ENCODE results near the gene KIAA1217. TPM values are rescaled to one million over a fixed set of nuclear protein-coding genes. Genes with fewer than 3 reads are reported as not detected.

Gene KIAA1217
- total RNA-seq, 1 experiment from 2014 or later = 18.6 TPM

DNA sequence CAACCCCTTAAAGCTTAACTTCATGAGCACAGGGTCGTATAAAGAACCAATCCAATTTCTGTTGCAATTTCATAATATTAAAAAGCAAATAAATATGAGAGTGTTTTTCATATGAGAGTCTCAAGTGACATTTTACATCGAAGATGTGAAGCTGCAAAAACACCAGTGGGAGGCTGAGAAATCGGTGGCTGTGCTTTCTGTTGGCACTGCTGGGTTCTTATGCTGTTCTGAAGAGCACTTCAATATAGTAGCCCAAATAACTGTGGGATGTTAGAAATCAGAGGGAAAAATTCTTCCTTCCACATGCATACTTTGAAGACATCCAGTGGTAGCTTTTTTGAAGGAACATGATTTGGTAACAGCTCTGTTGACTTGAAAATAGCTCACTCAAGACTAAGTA lies 269.0 kb downstream of the KIAA1217 start:
- Mint-ChIP-seq H3K27ac (no peak overlapping the region), H3K27me3 (ENCODE audit: low read depth) (no peaks in the 10 kb centered on the region), H3K4me3 (no peak overlapping the region), H3K36me3 (ENCODE audit: insufficient read depth in 1 of 3, low read depth in 3 of 3) (peaks cover 28 to 40% (median 31%) of the 10 kb centered on the region in 3 experiments), H3K9me3 (peaks cover 11 to 12% of the 10 kb centered on the region in 2 experiments), H3K4me1 (no peaks in the 10 kb centered on the region)
- H3K23me2 ChIP-seq (ENCODE audit: insufficient read length, low read depth, low read length, poor library complexity, severe bottlenecking) = no peaks in the 10 kb centered on the region
- H2BK20ac ChIP-seq (ENCODE audit: low read depth, low read length, poor library complexity, severe bottlenecking) = no peak overlapping the region
- H3K4me1 ChIP-seq (ENCODE audit: insufficient read depth, low read length) = no peaks in the 10 kb centered on the region
- H2AFZ ChIP-seq (ENCODE audit: low read length) = no peak overlapping the region
- no peak overlapping the region for H3K23ac ChIP-seq (ENCODE audit: insufficient read length, low read depth, low read length)
- DNase-seq = no peak
- no peak overlapping the region for H2BK5ac ChIP-seq (ENCODE audit: insufficient read length, low read length)
- no peak overlapping the region for H3K27ac ChIP-seq (ENCODE audit: insufficient read length, low read depth, low read length)
- H3T11ph ChIP-seq (ENCODE audit: low read length) = no peak overlapping the region
- H3K27me3 ChIP-seq (ENCODE audit: insufficient read depth, low read length) = no peaks in the 10 kb centered on the region
- no peak overlapping the region for H2BK15ac ChIP-seq (ENCODE audit: low read depth, low read length)
- H3K79me1 ChIP-seq (ENCODE audit: insufficient read depth, low read depth, low read length, poor library complexity, severe bottlenecking) = no peaks in the 10 kb centered on the region
- H3K79me2 ChIP-seq (ENCODE audit: insufficient read depth, low read length) = no peaks in the 10 kb centered on the region
- no peak overlapping the region for H4K91ac ChIP-seq (ENCODE audit: insufficient read length, low read depth, low read length)
- H3K18ac ChIP-seq (ENCODE audit: insufficient read length, low read depth, low read length) = no peak overlapping the region
- H4K5ac ChIP-seq (ENCODE audit: insufficient read length, low read depth, low read length) = no peak overlapping the region
- H3K4me2 ChIP-seq (ENCODE audit: insufficient read depth, insufficient read length, low read length) = no peak overlapping the region
- H2AK5ac ChIP-seq (ENCODE audit: insufficient read length, low read length) = no peak overlapping the region
- no peak overlapping the region for H3K56ac ChIP-seq (ENCODE audit: insufficient read length, low read depth, low read length)
- peaks cover 8% of the 10 kb centered on the region for H3K9me3 ChIP-seq (ENCODE audit: control insufficient read depth, low read depth, low read length)
- TF ChIP-seq CTCF (conservative IDR thresholded peaks at IDR 0.05) = no peak
- H3K4ac ChIP-seq (ENCODE audit: low read depth, low read length) = no peak overlapping the region
- H2BK12ac ChIP-seq (ENCODE audit: insufficient read length, low read depth, low read length) = no peak overlapping the region
- no peak overlapping the region for H2BK120ac ChIP-seq (ENCODE audit: low read depth, low read length, poor library complexity, severe bottlenecking)
- H3K9ac ChIP-seq (ENCODE audit: extremely low read depth, insufficient read length, low read length) = no peak overlapping the region
- WGBS (ENCODE audit: extremely low coverage, insufficient read length, low lambda C conversion rate) = no CpG with 5 or more reads among the region's 3 CpGs
- H3K14ac ChIP-seq (ENCODE audit: insufficient read depth, low read length) = no peak overlapping the region
- no peaks in the 10 kb centered on the region for H4K20me1 ChIP-seq (ENCODE audit: control insufficient read depth, insufficient read depth, insufficient read length)
- H4K8ac ChIP-seq (replicated peaks; ENCODE audit: insufficient read length, low read depth, low read length) = no peak overlapping the region

Measured in H9 (cell line).